ENCODE data around the gene PCSK5. TPM values are rescaled to one million over a fixed set of nuclear protein-coding genes. Genes with fewer than 3 reads are reported as not detected.

The PCSK5 gene
- total RNA-seq, 1 experiment from 2014 or later = 7.5 TPM

DNA sequence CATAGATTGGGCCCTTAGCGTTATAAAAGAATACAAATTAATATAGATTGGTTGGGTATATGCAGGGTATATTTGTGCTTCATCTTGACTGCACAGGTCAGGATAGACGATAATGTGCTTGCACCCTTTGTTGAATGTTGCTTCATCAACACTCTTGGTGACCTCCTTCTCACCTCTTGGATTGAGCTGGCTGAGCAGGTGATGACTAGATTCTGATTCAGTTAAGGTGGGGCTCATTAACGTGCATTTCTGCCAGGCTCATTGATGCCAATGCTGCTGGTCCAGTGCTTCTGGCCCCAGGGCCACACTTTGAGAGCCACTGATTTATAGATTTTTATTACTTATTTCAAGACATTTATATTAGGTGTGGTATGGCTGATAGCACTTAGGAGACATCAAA is 27.7 kb downstream of the PCSK5 start:
- peaks cover 0 to under 1% of the 10 kb centered on the region in 2 experiments; a peak in 1 of 4 replicates for H3K4me1 Mint-ChIP-seq
- H2BK5ac ChIP-seq (ENCODE audit: insufficient read length, low read length) = no peak overlapping the region
- DNase-seq = no peak

More for the DNA sequence above, 27.7 kb downstream of the PCSK5 start:
- Histone ChIP-seq H3K18ac (ENCODE audit: insufficient read length, low read depth, low read length) (no peak overlapping the region), H3K56ac (ENCODE audit: insufficient read length, low read depth, low read length) (no peak overlapping the region), H4K20me1 (ENCODE audit: control insufficient read depth, insufficient read depth, insufficient read length) (no peaks in the 10 kb centered on the region), H2BK120ac (ENCODE audit: low read depth, low read length, poor library complexity, severe bottlenecking) (no peak overlapping the region), H4K8ac (replicated peaks; ENCODE audit: insufficient read length, low read depth, low read length) (no peak overlapping the region), H2AFZ (ENCODE audit: low read length) (no peak overlapping the region), H2BK20ac (ENCODE audit: low read depth, low read length, poor library complexity, severe bottlenecking) (no peak overlapping the region), H2AK5ac (ENCODE audit: insufficient read length, low read length) (no peak overlapping the region), H4K5ac (ENCODE audit: insufficient read length, low read depth, low read length) (no peak overlapping the region), H3K23me2 (ENCODE audit: insufficient read length, low read depth, low read length, poor library complexity, severe bottlenecking) (no peaks in the 10 kb centered on the region), H3K9ac (ENCODE audit: extremely low read depth, insufficient read length, low read length) (no peak overlapping the region), H3K9me3 (ENCODE audit: control insufficient read depth, low read depth, low read length) (no peaks in the 10 kb centered on the region), H2BK12ac (ENCODE audit: insufficient read length, low read depth, low read length) (no peak overlapping the region), H2BK15ac (ENCODE audit: low read depth, low read length) (no peak overlapping the region), H3K4me1 (ENCODE audit: insufficient read depth, low read length) (peaks cover under 1% of the 10 kb centered on the region; the same call in 1 of the 2 replicates), H3K27me3 (ENCODE audit: insufficient read depth, low read length) (no peaks in the 10 kb centered on the region), H4K91ac (ENCODE audit: insufficient read length, low read depth, low read length) (no peak overlapping the region), H3K79me1 (ENCODE audit: insufficient read depth, low read depth, low read length, poor library complexity, severe bottlenecking) (no peaks in the 10 kb centered on the region), H3K4me2 (ENCODE audit: insufficient read depth, insufficient read length, low read length) (no peak overlapping the region), H3K27ac (ENCODE audit: insufficient read length, low read depth, low read length) (no peak overlapping the region), H3T11ph (ENCODE audit: low read length) (no peak overlapping the region), H3K14ac (ENCODE audit: insufficient read depth, low read length) (no peak overlapping the region), H3K79me2 (ENCODE audit: insufficient read depth, low read length) (peaks cover 4% of the 10 kb centered on the region; the same call in 1 of the 2 replicates), H3K23ac (ENCODE audit: insufficient read length, low read depth, low read length) (no peak overlapping the region), H3K4ac (ENCODE audit: low read depth, low read length) (no peak overlapping the region)
- H3K36me3 Mint-ChIP-seq (ENCODE audit: insufficient read depth in 1 of 3, low read depth in 3 of 3) = peaks cover 0 to 2% (median 0%) of the 10 kb centered on the region in 3 experiments; a peak in 2 of 7 replicates
- no peaks in the 10 kb centered on the region for H3K27me3 Mint-ChIP-seq (ENCODE audit: low read depth)
- no peak for TF ChIP-seq CTCF (conservative IDR thresholded peaks at IDR 0.05)
- peaks cover 2 to 3% of the 10 kb centered on the region in 2 experiments; a peak in 3 of 5 replicates for H3K9me3 Mint-ChIP-seq
- no peak overlapping the region for H3K27ac Mint-ChIP-seq
- H3K4me3 Mint-ChIP-seq = no peak overlapping the region
- no CpG with 5 or more reads among the region's 3 CpGs for WGBS (ENCODE audit: extremely low coverage, insufficient read length, low lambda C conversion rate)

All from H9 (cell line).